ENCODE measurements around the gene SPRED1.
"Not testable (repeated sequence)": the region's sequence is repeated elsewhere in the genome, so short reads cannot be mapped to it uniquely, and the experiment has no call there.

Gene SPRED1

DNA sequence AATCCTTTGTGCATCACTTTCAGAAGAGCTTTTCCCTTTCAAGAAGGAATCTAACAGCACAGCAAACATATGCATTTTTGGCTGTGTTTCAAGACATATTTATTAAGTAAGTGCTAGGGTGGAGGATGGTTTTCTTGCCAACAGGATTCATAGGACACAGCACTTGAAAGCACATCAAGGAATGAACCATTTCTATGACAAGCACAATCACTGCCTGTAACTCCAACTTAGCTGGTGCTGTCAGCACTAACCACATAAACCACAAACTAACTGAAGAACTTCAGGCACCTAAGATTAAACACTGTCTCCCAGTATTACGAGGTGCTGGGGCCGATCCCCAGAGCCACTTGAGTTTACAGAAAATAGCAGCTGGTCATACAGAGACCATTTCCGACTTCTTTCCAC lies 35.4 kb upstream of the SPRED1 start:
- Histone ChIP-seq H3K27ac (ENCODE audit: low read depth, low read length) (no peak overlapping the region), H3K4me3 (ENCODE audit: low read depth, low read length) (no peak overlapping the region), H3K36me3 (ENCODE audit: control insufficient read depth, insufficient read depth, low read length) (no peaks in the 10 kb centered on the region), H3K4me1 (ENCODE audit: control insufficient read depth, insufficient read depth, low read length) (peaks cover 10% of the 10 kb centered on the region), H3K9ac (ENCODE audit: low read length) (no peak overlapping the region), H3K9me3 (ENCODE audit: control insufficient read depth, insufficient read depth, low read depth, low read length) (no peaks in the 10 kb centered on the region), H3K27me3 (ENCODE audit: control insufficient read depth, insufficient read depth, low read length) (no peaks in the 10 kb centered on the region)

DNA sequence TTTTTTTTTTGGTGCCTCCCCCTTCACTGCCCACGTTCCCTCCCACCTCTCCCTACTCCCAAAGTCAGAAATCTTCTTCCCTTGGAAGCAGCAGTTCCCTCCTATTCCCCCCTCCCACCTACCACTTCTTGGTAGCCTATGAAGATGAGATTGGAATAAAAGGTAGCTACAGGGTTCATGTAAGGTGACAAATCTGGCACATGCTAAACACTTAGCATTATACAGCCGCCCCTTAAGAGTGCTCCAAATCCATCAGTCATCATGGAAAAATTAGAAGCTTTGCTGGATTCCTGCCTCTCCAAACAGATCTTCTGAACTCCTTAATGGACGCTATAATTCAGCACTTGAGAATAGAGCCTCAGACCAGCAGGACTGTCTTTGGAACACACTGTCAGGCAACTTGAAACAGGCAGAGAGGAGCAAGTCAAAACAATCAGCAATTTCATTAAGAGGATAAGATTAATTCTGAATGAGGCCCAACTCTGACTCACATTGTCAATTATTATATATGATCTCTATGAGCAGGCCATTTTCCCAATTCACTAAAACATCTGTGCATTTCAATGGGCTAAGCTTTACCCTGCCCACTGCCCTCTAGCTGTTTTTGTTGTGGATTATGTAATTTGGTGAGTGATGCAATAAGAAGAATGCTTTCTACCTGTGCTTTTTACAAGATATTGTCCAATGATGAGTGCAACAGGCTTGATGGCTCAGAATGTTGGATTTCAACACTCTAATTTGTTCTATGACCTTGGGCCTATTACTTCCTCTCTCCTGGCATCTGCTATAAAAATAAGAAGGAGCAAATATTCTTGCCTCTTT lies 34.6 kb upstream of the SPRED1 start:
- Histone ChIP-seq H3K9ac (ENCODE audit: low read length) (no peak overlapping the region), H3K27ac (ENCODE audit: low read depth, low read length) (no peak overlapping the region), H3K27me3 (ENCODE audit: control insufficient read depth, insufficient read depth, low read length) (no peaks in the 10 kb centered on the region), H3K4me3 (ENCODE audit: low read depth, low read length) (no peak overlapping the region), H3K4me1 (ENCODE audit: control insufficient read depth, insufficient read depth, low read length) (peaks cover 10% of the 10 kb centered on the region), H3K9me3 (ENCODE audit: control insufficient read depth, insufficient read depth, low read depth, low read length) (no peaks in the 10 kb centered on the region), H3K36me3 (ENCODE audit: control insufficient read depth, insufficient read depth, low read length) (no peaks in the 10 kb centered on the region)

DNA sequence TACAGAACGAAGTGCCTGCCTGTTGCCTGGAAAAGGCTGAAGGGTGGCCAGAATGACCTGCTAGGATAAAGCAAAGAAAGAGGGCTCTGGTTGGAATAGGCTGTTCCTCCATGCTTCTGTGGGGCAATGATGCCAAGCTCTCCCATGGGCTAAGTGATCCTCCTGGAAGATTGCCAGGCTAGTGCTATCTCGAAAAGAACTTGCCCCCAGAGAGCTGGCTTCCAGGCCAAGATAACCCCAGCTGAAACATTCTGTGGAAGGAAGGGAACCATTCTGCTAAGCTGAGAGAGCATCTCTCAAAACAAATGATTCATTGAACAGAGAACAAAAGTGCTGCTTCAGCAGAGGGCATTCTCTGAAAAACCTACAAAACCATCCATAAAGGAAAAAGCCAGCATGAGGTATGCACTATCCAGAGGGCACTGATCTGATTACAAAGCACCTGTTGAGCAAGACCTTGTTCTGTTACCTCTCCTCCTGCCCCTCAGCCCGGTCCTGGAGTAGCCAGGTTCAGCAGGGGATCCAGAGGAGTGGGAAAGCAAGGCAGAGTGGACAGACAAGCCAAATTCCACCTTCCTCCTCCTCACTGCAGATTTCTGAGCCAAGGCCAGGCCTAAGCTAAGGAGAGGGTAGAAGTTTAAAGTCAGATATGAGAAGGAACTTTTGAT lies 31.9 kb upstream of the SPRED1 start:
- no peak overlapping the region for H3K27ac ChIP-seq (ENCODE audit: low read depth, low read length)

DNA sequence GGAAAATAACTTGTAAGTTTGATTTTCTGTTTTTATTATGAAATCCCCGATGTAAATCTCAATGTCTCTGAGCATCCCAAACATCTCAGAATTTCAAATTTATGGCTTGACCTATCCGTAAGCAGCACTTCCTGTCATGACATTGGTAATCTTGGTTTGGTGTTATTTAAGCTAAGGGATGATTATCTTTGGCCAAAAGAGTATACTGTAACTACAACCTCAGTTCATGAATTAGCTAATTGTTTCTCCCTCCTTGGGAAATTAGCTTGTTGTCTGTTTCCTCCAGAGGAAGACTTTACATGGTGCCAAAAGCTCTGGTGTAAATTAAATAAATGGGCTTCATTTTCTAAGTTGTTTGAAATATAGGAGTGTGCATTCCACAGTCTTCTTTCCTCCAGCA lies 28.1 kb upstream of the SPRED1 start:
- Histone ChIP-seq H3K4me3 (ENCODE audit: low read depth, low read length) (no peak overlapping the region), H3K9ac (ENCODE audit: low read length) (no peak overlapping the region), H3K27ac (ENCODE audit: low read depth, low read length) (no peak overlapping the region), H3K27me3 (ENCODE audit: control insufficient read depth, insufficient read depth, low read length) (no peaks in the 10 kb centered on the region), H3K36me3 (ENCODE audit: control insufficient read depth, insufficient read depth, low read length) (no peaks in the 10 kb centered on the region), H3K9me3 (ENCODE audit: control insufficient read depth, insufficient read depth, low read depth, low read length) (no peaks in the 10 kb centered on the region), H3K4me1 (ENCODE audit: control insufficient read depth, insufficient read depth, low read length) (no peaks in the 10 kb centered on the region)

More for the DNA sequence above, 31.9 kb upstream of the SPRED1 start:
- no peak overlapping the region for H3K4me3 ChIP-seq (ENCODE audit: low read depth, low read length)
- H3K9me3 ChIP-seq (ENCODE audit: control insufficient read depth, insufficient read depth, low read depth, low read length) = no peaks in the 10 kb centered on the region
- H3K27me3 ChIP-seq (ENCODE audit: control insufficient read depth, insufficient read depth, low read length) = no peaks in the 10 kb centered on the region
- H3K4me1 ChIP-seq (ENCODE audit: control insufficient read depth, insufficient read depth, low read length) = peaks cover 10% of the 10 kb centered on the region
- H3K36me3 ChIP-seq (ENCODE audit: control insufficient read depth, insufficient read depth, low read length) = no peaks in the 10 kb centered on the region
- no peak overlapping the region for H3K9ac ChIP-seq (ENCODE audit: low read length)

DNA sequence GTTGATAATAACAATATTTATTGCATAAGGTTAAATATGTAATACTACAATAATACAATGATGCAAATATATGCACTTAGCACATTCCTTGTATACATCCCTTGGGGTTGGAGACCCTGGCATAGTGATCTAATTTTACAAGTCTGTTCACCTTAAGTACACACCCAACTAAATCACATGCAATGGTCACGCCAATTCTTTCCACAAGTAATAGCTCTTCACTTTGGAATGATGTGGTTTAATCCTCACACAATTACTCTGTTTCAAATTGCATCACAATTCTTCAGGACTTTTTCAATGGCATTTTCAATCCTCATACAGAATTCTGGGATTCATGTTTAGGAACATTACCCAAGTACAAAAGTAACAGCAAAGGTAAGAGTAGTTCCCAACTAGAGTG lies 27.3 kb upstream of the SPRED1 start:
- no peaks in the 10 kb centered on the region for H3K27me3 ChIP-seq (ENCODE audit: control insufficient read depth, insufficient read depth, low read length)
- no peaks in the 10 kb centered on the region for H3K4me1 ChIP-seq (ENCODE audit: control insufficient read depth, insufficient read depth, low read length)
- no peaks in the 10 kb centered on the region for H3K36me3 ChIP-seq (ENCODE audit: control insufficient read depth, insufficient read depth, low read length)
- no peak overlapping the region for H3K9ac ChIP-seq (ENCODE audit: low read length)
- H3K27ac ChIP-seq (ENCODE audit: low read depth, low read length) = no peak overlapping the region
- H3K4me3 ChIP-seq (ENCODE audit: low read depth, low read length) = no peak overlapping the region
- no peaks in the 10 kb centered on the region for H3K9me3 ChIP-seq (ENCODE audit: control insufficient read depth, insufficient read depth, low read depth, low read length)

DNA sequence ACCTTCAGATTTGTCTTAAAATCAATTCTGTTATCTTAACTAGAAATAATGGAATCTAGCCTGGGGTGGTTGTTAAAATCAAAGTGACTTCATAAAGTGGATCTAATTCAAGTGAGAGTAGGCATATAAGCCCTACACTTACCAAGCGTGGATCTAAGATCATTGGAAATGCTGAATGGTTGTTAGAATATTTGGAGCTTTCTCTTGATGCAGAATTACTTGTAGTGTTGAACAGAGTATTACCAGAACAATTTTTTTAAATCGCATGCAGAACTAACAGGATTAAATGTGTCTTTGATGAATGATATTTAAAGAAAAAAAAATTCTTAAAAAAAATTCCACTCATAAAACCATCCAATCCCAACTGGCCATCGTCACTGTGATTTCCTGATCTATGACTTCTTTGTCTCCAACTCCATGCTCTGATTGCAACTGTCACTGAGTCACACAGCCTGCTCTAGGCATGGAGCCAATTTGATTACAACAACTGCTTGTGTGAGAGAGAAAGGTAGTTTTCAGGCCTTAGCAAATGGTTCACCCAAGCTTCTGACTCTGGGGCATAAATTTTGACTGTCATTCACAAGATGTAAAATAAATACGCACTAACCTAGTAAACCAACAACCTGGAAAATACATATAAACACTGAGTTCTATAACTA lies 25.9 kb upstream of the SPRED1 start:
- H3K27ac ChIP-seq (ENCODE audit: low read depth, low read length) = no peak overlapping the region
- no peak overlapping the region for H3K9ac ChIP-seq (ENCODE audit: low read length)
- no peaks in the 10 kb centered on the region for H3K4me1 ChIP-seq (ENCODE audit: control insufficient read depth, insufficient read depth, low read length)
- no peaks in the 10 kb centered on the region for H3K9me3 ChIP-seq (ENCODE audit: control insufficient read depth, insufficient read depth, low read depth, low read length)
- H3K27me3 ChIP-seq (ENCODE audit: control insufficient read depth, insufficient read depth, low read length) = no peaks in the 10 kb centered on the region
- no peak overlapping the region for H3K4me3 ChIP-seq (ENCODE audit: low read depth, low read length)
- no peaks in the 10 kb centered on the region for H3K36me3 ChIP-seq (ENCODE audit: control insufficient read depth, insufficient read depth, low read length)

DNA sequence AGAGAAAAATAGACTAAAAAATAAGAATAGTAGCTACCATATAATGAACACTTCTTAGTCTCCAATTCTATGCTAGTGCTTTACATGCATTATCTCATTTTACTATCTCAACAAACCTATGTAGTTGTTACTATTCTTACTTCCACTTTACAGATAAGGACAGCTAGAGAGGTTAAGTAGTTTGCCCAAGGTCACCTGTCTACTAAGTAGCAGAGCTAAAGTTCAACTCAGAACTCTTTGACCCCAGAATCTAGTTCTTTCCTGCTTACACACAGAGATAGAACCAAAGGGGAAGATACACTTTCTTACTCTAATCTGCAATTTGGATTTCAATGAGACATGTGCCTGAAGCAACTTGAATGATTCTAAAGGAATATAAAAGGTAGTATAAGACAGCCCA lies 24.7 kb upstream of the SPRED1 start:
- Histone ChIP-seq H3K9ac (ENCODE audit: low read length) (no peak overlapping the region), H3K36me3 (ENCODE audit: control insufficient read depth, insufficient read depth, low read length) (no peaks in the 10 kb centered on the region), H3K27ac (ENCODE audit: low read depth, low read length) (no peak overlapping the region), H3K27me3 (ENCODE audit: control insufficient read depth, insufficient read depth, low read length) (no peaks in the 10 kb centered on the region), H3K9me3 (ENCODE audit: control insufficient read depth, insufficient read depth, low read depth, low read length) (no peaks in the 10 kb centered on the region), H3K4me1 (ENCODE audit: control insufficient read depth, insufficient read depth, low read length) (no peaks in the 10 kb centered on the region), H3K4me3 (ENCODE audit: low read depth, low read length) (no peak overlapping the region)

DNA sequence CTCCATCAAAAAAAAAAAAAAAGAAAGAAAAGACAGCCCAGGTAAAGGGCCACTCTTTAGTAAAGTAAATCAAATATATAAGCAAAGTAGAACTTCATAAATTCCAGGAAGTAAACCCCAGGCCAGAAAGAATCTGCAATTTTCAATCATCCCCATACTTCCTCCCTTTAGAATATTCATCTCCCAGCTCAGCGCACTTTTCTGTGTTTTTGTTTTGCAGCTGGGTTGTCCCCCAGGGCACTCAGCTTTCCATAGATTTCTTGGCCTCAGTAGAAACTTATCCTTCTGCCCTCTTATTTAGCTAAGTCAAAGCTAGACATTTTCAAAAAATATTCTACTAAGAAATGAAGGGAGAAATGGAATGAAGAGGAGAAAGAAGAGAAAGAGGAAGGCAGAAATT lies 24.0 kb upstream of the SPRED1 start:
- Histone ChIP-seq H3K4me1 (ENCODE audit: control insufficient read depth, insufficient read depth, low read length) (no peaks in the 10 kb centered on the region), H3K27ac (ENCODE audit: low read depth, low read length) (no peak overlapping the region), H3K9ac (ENCODE audit: low read length) (no peak overlapping the region), H3K27me3 (ENCODE audit: control insufficient read depth, insufficient read depth, low read length) (no peaks in the 10 kb centered on the region), H3K36me3 (ENCODE audit: control insufficient read depth, insufficient read depth, low read length) (no peaks in the 10 kb centered on the region), H3K4me3 (ENCODE audit: low read depth, low read length) (no peak overlapping the region), H3K9me3 (ENCODE audit: control insufficient read depth, insufficient read depth, low read depth, low read length) (no peaks in the 10 kb centered on the region)

DNA sequence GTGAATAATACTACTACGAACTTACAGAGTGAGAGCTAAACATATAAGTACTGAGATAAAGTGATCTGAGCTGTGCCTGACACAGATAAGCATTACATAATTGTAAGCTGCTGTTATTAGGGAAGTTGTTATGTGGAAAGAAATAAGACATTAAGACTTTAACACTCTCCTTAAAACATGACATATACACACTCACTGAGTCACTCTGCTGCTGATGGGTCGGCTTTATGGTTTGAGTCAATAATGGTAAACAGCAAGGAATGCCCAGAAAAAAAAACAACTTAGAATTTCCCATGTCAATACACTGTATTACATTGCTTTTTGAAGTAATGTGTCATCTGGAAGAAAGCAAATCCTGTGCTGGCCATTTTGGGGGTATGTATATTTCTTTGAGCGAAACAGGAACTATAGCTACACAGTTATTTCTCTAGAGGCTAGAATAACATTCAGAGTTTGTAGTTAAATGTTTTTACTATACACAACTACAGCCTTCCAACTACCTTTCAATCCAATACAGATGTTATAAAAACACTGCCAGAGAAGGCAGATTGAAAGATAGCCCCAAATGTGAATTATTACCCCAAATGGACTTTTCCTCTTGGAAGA lies 22.8 kb upstream of the SPRED1 start:
- H3K27ac ChIP-seq (ENCODE audit: low read depth, low read length) = no peak overlapping the region
- no peaks in the 10 kb centered on the region for H3K9me3 ChIP-seq (ENCODE audit: control insufficient read depth, insufficient read depth, low read depth, low read length)
- no peak overlapping the region for H3K9ac ChIP-seq (ENCODE audit: low read length)
- H3K27me3 ChIP-seq (ENCODE audit: control insufficient read depth, insufficient read depth, low read length) = no peaks in the 10 kb centered on the region
- H3K36me3 ChIP-seq (ENCODE audit: control insufficient read depth, insufficient read depth, low read length) = no peaks in the 10 kb centered on the region
- H3K4me1 ChIP-seq (ENCODE audit: control insufficient read depth, insufficient read depth, low read length) = no peaks in the 10 kb centered on the region
- no peak overlapping the region for H3K4me3 ChIP-seq (ENCODE audit: low read depth, low read length)

DNA sequence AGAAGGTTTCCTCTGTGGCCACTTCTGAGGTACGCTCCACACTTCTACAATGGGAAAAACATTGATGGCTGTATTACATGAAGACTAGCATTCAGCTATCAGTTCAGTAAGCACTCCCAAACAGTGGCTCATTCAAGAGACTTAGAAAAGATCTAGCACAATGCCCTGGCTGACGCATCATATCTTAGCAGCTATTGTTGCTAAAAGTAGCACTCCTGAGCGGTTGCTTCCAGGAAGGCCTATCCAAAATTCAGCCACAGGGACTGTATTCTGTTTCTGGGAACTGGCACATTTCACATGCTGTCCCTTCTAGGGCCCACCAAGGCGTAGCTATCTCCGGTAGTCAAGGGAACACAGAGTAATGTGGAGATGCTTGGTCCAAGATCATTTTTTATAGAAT lies 21.2 kb upstream of the SPRED1 start:
- Histone ChIP-seq H3K36me3 (ENCODE audit: control insufficient read depth, insufficient read depth, low read length) (no peaks in the 10 kb centered on the region), H3K4me3 (ENCODE audit: low read depth, low read length) (no peak overlapping the region), H3K9me3 (ENCODE audit: control insufficient read depth, insufficient read depth, low read depth, low read length) (no peaks in the 10 kb centered on the region), H3K9ac (ENCODE audit: low read length) (no peak overlapping the region), H3K27ac (ENCODE audit: low read depth, low read length) (no peak overlapping the region), H3K27me3 (ENCODE audit: control insufficient read depth, insufficient read depth, low read length) (no peaks in the 10 kb centered on the region), H3K4me1 (ENCODE audit: control insufficient read depth, insufficient read depth, low read length) (no peaks in the 10 kb centered on the region)

DNA sequence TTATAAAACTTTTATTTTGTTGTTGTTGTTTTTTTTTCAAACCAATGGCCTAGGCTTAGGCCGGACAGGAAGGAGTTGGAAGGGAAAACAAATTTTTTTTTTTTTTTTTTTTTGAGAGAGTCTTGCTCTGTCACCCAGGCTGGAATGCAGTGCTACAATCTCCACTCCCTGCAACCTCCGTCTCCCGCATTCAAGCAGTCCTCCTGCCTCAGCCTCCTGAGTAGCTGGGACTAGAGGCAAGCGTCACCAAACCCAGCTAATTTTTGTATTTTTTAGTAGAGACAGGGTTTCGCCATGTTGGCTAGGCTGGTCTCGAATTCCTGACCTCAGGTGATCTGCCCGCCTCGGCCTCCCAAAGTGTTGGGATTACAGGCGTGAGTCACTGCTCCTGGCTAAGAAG lies 15.6 kb upstream of the SPRED1 start:
- H3K9me3 ChIP-seq (ENCODE audit: control insufficient read depth, insufficient read depth, low read depth, low read length); H3K4me1 ChIP-seq (ENCODE audit: control insufficient read depth, insufficient read depth, low read length); H3K27me3 ChIP-seq (ENCODE audit: control insufficient read depth, insufficient read depth, low read length); H3K4me3 ChIP-seq (ENCODE audit: low read depth, low read length); H3K27ac ChIP-seq (ENCODE audit: low read depth, low read length); H3K9ac ChIP-seq (ENCODE audit: low read length); H3K36me3 ChIP-seq (ENCODE audit: control insufficient read depth, insufficient read depth, low read length): not testable (repeated sequence)
